GM21423 (cell line): ENCODE measurements around the gene ITIH6.
"Not testable (repeated sequence)": the region's sequence is repeated elsewhere in the genome, so short reads cannot be mapped to it uniquely, and the experiment has no call there.

Experiments
- ATAC-seq: cut with Tn5 transposase; IDR thresholded peaks from one replicate; pipeline ENCODE4 v1.9.1; 2021; ENCODE audit warnings: mild to moderate bottlenecking, moderate library complexity; ENCODE audit not compliant: unreplicated experiment

The ITIH6 gene

DNA sequence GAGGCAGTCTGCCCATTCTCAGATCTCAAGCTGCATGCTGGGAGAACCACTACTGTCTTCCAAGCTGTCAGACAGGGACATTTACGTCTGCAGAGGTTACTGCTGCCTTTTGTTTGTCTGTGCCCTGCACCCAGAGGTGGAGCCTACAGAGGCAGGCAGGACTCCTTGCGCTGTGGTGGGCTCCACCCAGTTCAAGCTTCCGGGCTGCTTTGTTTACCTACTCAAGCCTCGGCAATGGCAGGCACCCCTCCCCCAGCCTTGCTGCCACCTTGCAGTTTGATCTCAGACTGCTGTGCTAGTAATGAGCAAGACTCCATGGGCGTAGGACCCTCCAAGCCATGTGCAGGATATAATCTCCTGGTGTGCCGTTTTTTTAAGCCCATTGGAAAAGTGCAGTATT is 59.5 kb downstream of the ITIH6 start:
- not testable (repeated sequence) for ATAC-seq

DNA sequence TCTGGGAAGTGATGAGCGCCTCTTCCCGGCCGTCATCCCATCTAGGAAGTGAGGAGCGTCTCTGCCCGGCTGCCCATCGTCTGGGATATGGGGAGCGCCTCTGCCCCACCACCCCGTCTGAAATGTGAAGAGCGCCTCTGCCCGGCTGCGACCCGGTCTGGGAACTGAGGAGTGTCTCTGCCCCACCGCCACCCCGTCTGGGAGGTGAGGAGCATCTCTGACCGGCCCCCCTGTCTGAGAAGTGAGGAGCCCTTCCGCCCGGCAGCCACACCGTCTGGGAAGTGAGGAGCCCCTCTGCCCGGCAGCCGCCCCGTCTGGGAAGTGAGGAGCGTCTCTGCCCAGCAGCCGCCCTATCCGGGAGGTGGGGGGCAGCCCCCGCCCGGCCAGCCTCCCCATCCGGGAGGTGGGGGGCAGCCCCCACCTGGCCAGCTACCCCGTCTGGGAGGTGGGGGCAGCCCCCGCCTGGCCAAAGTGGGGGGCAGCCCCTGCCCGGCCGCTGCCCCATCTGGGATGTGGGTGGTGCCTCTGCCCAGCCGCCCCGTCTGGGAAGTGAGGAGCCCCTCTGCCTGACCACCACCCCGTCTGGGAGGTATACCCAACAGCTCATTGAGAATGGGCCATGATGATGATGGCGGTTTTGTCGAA is 61.6 kb downstream of the ITIH6 start:
- not testable (repeated sequence) for ATAC-seq

DNA sequence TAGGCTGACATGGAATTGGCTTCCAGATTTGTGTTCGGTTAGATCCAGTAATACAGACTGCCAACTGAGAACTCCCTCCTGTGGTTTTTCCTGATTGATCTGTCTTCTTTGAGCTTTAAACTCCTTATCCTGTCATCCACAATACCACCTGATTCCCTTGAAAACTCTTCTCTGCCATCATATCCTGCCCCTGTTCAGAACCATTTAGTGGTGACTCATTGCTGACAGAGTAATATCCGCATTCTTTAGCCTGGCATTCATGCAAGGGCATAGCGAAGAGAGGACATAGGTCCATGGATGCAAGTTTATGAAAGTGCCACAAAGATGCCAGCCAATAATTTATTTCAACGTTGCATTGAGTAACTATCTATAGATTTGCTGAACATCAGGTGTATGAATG is 76.6 kb downstream of the ITIH6 start:
- no peak for ATAC-seq

DNA sequence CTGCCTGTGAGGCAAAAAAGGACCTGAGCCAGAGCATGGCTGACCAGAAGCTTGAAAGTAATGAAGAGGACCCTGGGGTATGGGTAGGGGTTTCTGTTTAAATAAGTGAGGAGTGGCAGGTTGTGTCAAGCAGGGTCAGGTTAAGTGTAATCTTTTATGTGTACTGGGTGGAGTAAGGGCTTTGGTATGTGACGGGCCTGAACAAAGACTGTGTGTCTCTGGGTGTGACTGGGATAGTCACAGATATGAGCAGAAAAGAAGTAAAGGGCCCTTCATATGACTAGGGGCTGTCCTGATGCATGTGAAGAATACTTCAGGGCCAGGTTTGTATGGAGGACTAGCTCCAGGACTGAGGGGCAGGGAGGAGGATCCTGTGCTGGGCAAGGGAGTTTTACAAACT is 82.4 kb downstream of the ITIH6 start:
- no peak for ATAC-seq

DNA sequence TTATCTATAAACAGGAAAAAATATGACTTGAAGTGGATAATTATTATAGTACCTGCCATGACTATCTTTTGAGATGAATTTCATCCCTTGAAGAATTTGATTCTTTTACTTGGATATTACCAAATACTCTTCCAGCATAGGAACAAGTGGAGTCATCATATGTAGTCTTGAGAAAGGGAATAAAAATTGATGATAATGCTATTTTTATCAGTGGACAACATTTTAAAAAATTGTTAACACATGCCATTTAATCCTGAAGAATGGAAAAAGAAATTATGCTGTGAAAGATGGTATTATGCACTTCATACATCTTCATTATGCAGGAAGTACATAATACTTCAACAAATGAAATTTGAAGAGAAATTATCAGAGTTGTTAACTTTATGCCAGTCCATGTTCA is 83.6 kb downstream of the ITIH6 start:
- ATAC-seq, result no peak

DNA sequence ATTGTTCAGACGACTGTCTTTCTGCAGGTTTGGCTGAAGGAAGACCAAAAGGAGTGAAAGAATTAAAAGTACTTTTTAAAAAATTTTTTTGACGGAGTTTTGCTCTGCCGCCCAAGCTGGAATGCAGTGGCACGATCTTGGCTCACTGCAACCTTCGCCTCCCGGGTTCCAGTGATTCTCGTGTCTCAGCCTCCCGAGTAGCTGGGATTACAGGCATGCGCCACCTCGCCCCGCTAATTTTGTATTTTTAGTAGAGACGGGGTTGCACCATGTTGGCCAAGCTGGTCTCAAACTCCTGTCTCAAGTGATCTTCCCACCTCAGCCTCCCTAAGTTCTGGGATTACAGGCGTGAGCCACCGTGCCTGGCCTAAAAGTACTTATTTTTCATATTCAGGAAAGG is 86.3 kb downstream of the ITIH6 start:
- ATAC-seq, result no peak

DNA sequence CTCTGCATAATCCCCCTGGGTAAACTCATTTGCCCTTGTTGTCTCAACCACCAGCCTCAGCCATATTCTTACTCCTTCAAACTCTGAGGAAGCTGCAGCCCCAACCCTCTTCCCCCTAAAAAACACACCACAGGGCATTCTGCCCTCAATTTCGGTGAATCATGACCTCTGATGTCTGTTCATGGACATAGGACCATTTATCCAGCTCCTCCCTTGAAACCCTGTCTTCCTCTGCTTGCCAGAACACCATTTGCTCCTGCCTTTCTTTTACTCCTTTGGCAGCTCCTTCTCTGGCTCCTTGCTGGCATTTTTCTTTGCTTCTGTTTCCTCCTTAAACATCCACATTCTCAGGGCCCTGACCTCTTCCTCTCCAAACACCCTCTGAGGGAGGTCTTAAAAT is 87.1 kb downstream of the ITIH6 start:
- no peak for ATAC-seq

DNA sequence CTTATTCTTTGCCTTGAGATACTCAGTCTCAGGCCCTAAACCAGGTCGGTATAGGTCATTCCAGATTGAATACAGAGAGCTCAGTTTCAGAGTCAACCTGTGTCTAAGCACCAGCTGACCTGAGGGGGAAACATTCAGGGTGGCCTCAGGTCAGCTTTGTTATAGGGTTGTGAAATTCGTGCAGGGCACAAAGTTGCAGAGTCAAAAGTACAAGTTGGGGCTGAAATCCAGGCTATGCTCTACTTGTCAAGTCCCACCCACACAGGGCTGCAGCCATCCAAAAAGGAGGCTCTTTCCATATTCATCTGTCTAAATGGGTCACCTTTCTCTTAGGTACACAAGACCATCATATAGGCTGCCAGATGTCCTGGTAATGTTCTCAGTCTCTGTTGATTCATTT is 89.7 kb downstream of the ITIH6 start:
- ATAC-seq, result no peak
